Activated naive CD8-positive, alpha-beta T cell (primary cell): ENCODE measurements around the gene NCCRP1.

Experiments used
- H3K27ac Mint-ChIP-seq: one replicate; pipeline ENCODE4 v1.8.0; 2021; ENCODE audit warnings: mixed read lengths
- H3K27me3 Mint-ChIP-seq: one replicate; pipeline ENCODE4 v1.8.0; 2021; ENCODE audit warnings: mixed read lengths
- H3K36me3 Mint-ChIP-seq: one replicate; pipeline ENCODE4 v1.8.0; 2021; ENCODE audit warnings: mixed read lengths
- H3K4me1 Mint-ChIP-seq: one replicate; pipeline ENCODE4 v1.8.0; 2021; ENCODE audit warnings: low read depth, mixed read lengths
- H3K4me3 Mint-ChIP-seq: one replicate; pipeline ENCODE4 v1.8.0; 2021; ENCODE audit warnings: mild to moderate bottlenecking, mixed read lengths
- H3K9me3 Mint-ChIP-seq: one replicate; pipeline ENCODE4 v1.8.0; 2021; ENCODE audit warnings: low read depth, mixed read lengths

Gene NCCRP1

GRCh38 chr19:39158646-39159260, 38.0 kb upstream of the NCCRP1 start:
- no peaks in the 10 kb centered on the region for H3K27me3 Mint-ChIP-seq
- no peak overlapping the region for H3K27ac Mint-ChIP-seq
- no peaks in the 10 kb centered on the region for H3K9me3 Mint-ChIP-seq
- H3K4me1 Mint-ChIP-seq, result peaks cover 23% of the 10 kb centered on the region
- no peak overlapping the region for H3K4me3 Mint-ChIP-seq
- H3K36me3 Mint-ChIP-seq, result no peaks in the 10 kb centered on the region

GRCh38 chr19:39160523-39160861, 36.3 kb upstream of the NCCRP1 start:
- Mint-ChIP-seq H3K4me1 (peaks cover 15% of the 10 kb centered on the region), H3K4me3 (no peak overlapping the region), H3K27ac (no peak overlapping the region)

GRCh38 chr19:39160889-39161672, 35.7 kb upstream of the NCCRP1 start:
- Mint-ChIP-seq H3K4me1 (peaks cover 13% of the 10 kb centered on the region), H3K27ac (no peak overlapping the region), H3K9me3 (no peaks in the 10 kb centered on the region), H3K4me3 (no peak overlapping the region), H3K36me3 (no peaks in the 10 kb centered on the region), H3K27me3 (no peaks in the 10 kb centered on the region)

More at GRCh38 chr19:39160523-39160861, 36.3 kb upstream of the NCCRP1 start:
- no peaks in the 10 kb centered on the region for H3K27me3 Mint-ChIP-seq
- H3K36me3 Mint-ChIP-seq, result no peaks in the 10 kb centered on the region
- H3K9me3 Mint-ChIP-seq, result no peaks in the 10 kb centered on the region

- Mint-ChIP-seq H3K27me3 (no peaks in the 10 kb centered on the region), H3K27ac (no peak overlapping the region), H3K4me3 (no peak overlapping the region), H3K36me3 (no peaks in the 10 kb centered on the region), H3K4me1 (peaks cover 11% of the 10 kb centered on the region), H3K9me3 (no peaks in the 10 kb centered on the region)
Observed at GRCh38 chr19:39162441-39163043, 34.2 kb upstream of the NCCRP1 start.

GRCh38 chr19:39163621-39164020, 33.1 kb upstream of the NCCRP1 start:
- Mint-ChIP-seq H3K9me3 (no peaks in the 10 kb centered on the region), H3K27me3 (no peaks in the 10 kb centered on the region), H3K27ac (no peak overlapping the region), H3K36me3 (no peaks in the 10 kb centered on the region), H3K4me3 (no peak overlapping the region), H3K4me1 (peaks cover 6% of the 10 kb centered on the region)

GRCh38 chr19:39164289-39164688, 32.5 kb upstream of the NCCRP1 start:
- no peak overlapping the region for H3K4me3 Mint-ChIP-seq
- no peak overlapping the region for H3K27ac Mint-ChIP-seq
- H3K9me3 Mint-ChIP-seq, result no peaks in the 10 kb centered on the region
- no peaks in the 10 kb centered on the region for H3K27me3 Mint-ChIP-seq
- peaks cover 4% of the 10 kb centered on the region for H3K4me1 Mint-ChIP-seq
- H3K36me3 Mint-ChIP-seq, result no peaks in the 10 kb centered on the region

GRCh38 chr19:39165857-39166256, 30.9 kb upstream of the NCCRP1 start:
- Mint-ChIP-seq H3K4me1 (peaks cover 4% of the 10 kb centered on the region), H3K9me3 (no peaks in the 10 kb centered on the region), H3K27me3 (no peaks in the 10 kb centered on the region), H3K36me3 (no peaks in the 10 kb centered on the region), H3K27ac (no peak overlapping the region), H3K4me3 (no peak overlapping the region)

GRCh38 chr19:39166571-39167391, 30.0 kb upstream of the NCCRP1 start:
- Mint-ChIP-seq H3K27me3 (no peaks in the 10 kb centered on the region), H3K4me1 (peaks cover 4% of the 10 kb centered on the region), H3K9me3 (no peaks in the 10 kb centered on the region), H3K27ac (no peak overlapping the region), H3K4me3 (no peak overlapping the region), H3K36me3 (no peaks in the 10 kb centered on the region)

- no peaks in the 10 kb centered on the region for H3K9me3 Mint-ChIP-seq
- H3K4me3 Mint-ChIP-seq, result no peak overlapping the region
- peaks cover 1% of the 10 kb centered on the region for H3K4me1 Mint-ChIP-seq
- no peak overlapping the region for H3K27ac Mint-ChIP-seq
- no peaks in the 10 kb centered on the region for H3K27me3 Mint-ChIP-seq
- H3K36me3 Mint-ChIP-seq, result no peaks in the 10 kb centered on the region
Observed at GRCh38 chr19:39167461-39168257, 29.1 kb upstream of the NCCRP1 start.

GRCh38 chr19:39168258-39169142, 28.3 kb upstream of the NCCRP1 start:
- Mint-ChIP-seq H3K4me1 (no peaks in the 10 kb centered on the region), H3K9me3 (no peaks in the 10 kb centered on the region), H3K4me3 (no peak overlapping the region), H3K27me3 (no peaks in the 10 kb centered on the region), H3K27ac (no peak overlapping the region), H3K36me3 (no peaks in the 10 kb centered on the region)

- no peaks in the 10 kb centered on the region for H3K4me1 Mint-ChIP-seq
- H3K36me3 Mint-ChIP-seq, result no peaks in the 10 kb centered on the region
- no peak overlapping the region for H3K4me3 Mint-ChIP-seq
- no peaks in the 10 kb centered on the region for H3K9me3 Mint-ChIP-seq
- H3K27ac Mint-ChIP-seq, result no peak overlapping the region
- H3K27me3 Mint-ChIP-seq, result no peaks in the 10 kb centered on the region
Observed at GRCh38 chr19:39169143-39169810, 27.5 kb upstream of the NCCRP1 start.

GRCh38 chr19:39170386-39171231, 26.2 kb upstream of the NCCRP1 start:
- Mint-ChIP-seq H3K27me3 (no peaks in the 10 kb centered on the region), H3K27ac (no peak overlapping the region), H3K4me1 (no peaks in the 10 kb centered on the region), H3K9me3 (no peaks in the 10 kb centered on the region), H3K36me3 (no peaks in the 10 kb centered on the region), H3K4me3 (no peak overlapping the region)
